Fibroblast of lung (primary cell): Measurements from ENCODE around the gene PDS5B. TPM values are rescaled to one million over a fixed set of nuclear protein-coding genes. Genes with fewer than 3 reads are reported as not detected.

Experiments used
- DNase-seq, 2 donors: peaks; one replicate each; pipeline versions ENCODE4 v3.0.0 to v3.0.0-alpha.2; 2010; ENCODE audit warnings: low read depth in 2 of 2
- H2AFZ ChIP-seq: 2 replicates; pipeline ENCODE4 v1.5.1; 2012; ENCODE audit warnings: low read length, control low read depth, inconsistent platforms
- H3K27ac ChIP-seq: 2 replicates; pipeline ENCODE4 v1.5.1; 2011; ENCODE audit warnings: low read length, control low read depth; ENCODE audit not compliant: insufficient read depth
- H3K27me3 ChIP-seq: 2 replicates; pipeline ENCODE4 v1.5.1; 2011; ENCODE audit warnings: mild to moderate bottlenecking, low read length; ENCODE audit not compliant: control insufficient read depth, insufficient read depth
- H3K36me3 ChIP-seq: 2 replicates; pipeline ENCODE4 v1.5.1; 2011; ENCODE audit warnings: low read length; ENCODE audit not compliant: control insufficient read depth, insufficient read depth
- H3K4me1 ChIP-seq: 2 replicates; pipeline ENCODE4 v1.5.1; 2011; ENCODE audit warnings: low read length; ENCODE audit not compliant: control insufficient read depth, insufficient read depth; ENCODE audit errors: extremely low read depth
- H3K4me2 ChIP-seq: 2 replicates; pipeline ENCODE4 v1.5.1; 2011; ENCODE audit warnings: low read length, control low read depth; ENCODE audit not compliant: insufficient read depth; ENCODE audit errors: extremely low read depth
- H3K4me3 ChIP-seq, 4 experiments: fragments of 200-600 bp in 1 of 4; sonication (generic) in 1 of 4; replicated peaks in 1 of 4; 2 replicates each; pipeline ENCODE4 v1.5.1; 2011 to 2016; ENCODE audit warnings: low read length in 4 of 4, low read depth in 3 of 4, mild to moderate bottlenecking in 3 of 4, control low read depth in 2 of 4, inconsistent platforms in 1 of 4, mixed read lengths in 1 of 4; ENCODE audit not compliant: insufficient read depth in 1 of 4; ENCODE audit errors: control extremely low read depth in 1 of 4
- H3K79me2 ChIP-seq: 2 replicates; pipeline ENCODE4 v1.5.1; 2012; ENCODE audit warnings: mild to moderate bottlenecking, low read length, inconsistent platforms; ENCODE audit not compliant: control insufficient read depth, insufficient read depth
- H3K9ac ChIP-seq: 2 replicates; pipeline ENCODE4 v1.5.1; 2011; ENCODE audit warnings: mild to moderate bottlenecking, low read length, control low read depth; ENCODE audit not compliant: insufficient read depth
- H3K9me3 ChIP-seq: 2 replicates; pipeline ENCODE4 v1.5.1; 2012; ENCODE audit warnings: low read depth, low read length; ENCODE audit not compliant: control insufficient read depth, insufficient read depth
- H4K20me1 ChIP-seq: 2 replicates; pipeline ENCODE4 v1.5.1; 2011; ENCODE audit warnings: low read length; ENCODE audit not compliant: control insufficient read depth, insufficient read depth; ENCODE audit errors: extremely low read depth
- CTCF ChIP-seq, 2 donors: IDR thresholded peaks in 1 of 2; conservative IDR thresholded peaks in 1 of 2; 1 replicate in 1 of 2; 2 replicates in 1 of 2; pipeline ENCODE4 v1.5.1; 2011 to 2012; ENCODE audit warnings: low read length in 2 of 2, control low read depth in 1 of 2, inconsistent platforms in 1 of 2, low read depth in 1 of 2, mild to moderate bottlenecking in 1 of 2
- EZH2 ChIP-seq: IDR thresholded peaks from 2 replicates; pipeline ENCODE4 v1.5.1; 2012; ENCODE audit warnings: low read length, control low read depth, mild to moderate bottlenecking; ENCODE audit errors: missing control alignments
- polyA plus RNA-seq, 2 donors: library from polyadenylated mRNA; depleted of rRNA in 1 of 2; stranded (reverse) in 1 of 2; unstranded in 1 of 2; fragments of >200 nt; gene quantifications; 2 replicates each; pipeline ENCODE4 v1.2.1, GENCODE V29; 2011 to 2012; ENCODE audit warnings: missing spikeins in 1 of 2
- total RNA-seq: library from RNA; depleted of rRNA; stranded (reverse); fragments of >200 nt; gene quantifications from 2 replicates; pipeline ENCODE4 v1.2.1, GENCODE V29; 2014

Gene PDS5B
- total and polyA plus RNA-seq, 2 donors (not counting 1 experiment from before 2014, with no cell fraction given): 18.6 to 25.6 TPM

- DNase-seq: no peak
- Histone ChIP-seq H3K9ac (no peak overlapping the region), H3K79me2 (no peaks in the 10 kb centered on the region), H3K27me3 (no peaks in the 10 kb centered on the region), H2AFZ (no peak overlapping the region), H4K20me1 (no peaks in the 10 kb centered on the region), H3K4me1 (no peaks in the 10 kb centered on the region), H3K27ac (no peak overlapping the region), H3K4me2 (no peak overlapping the region), H3K9me3 (no peaks in the 10 kb centered on the region), H3K36me3 (no peaks in the 10 kb centered on the region), H3K4me3 (no peak overlapping the region)
- TF ChIP-seq EZH2 (no peak), CTCF (conservative IDR thresholded peaks at IDR 0.05 in 1 of 2, IDR thresholded peaks at IDR 0.05 in 1 of 2; ENCODE audit: low read depth in 1 of 2, low read length in 2 of 2) (no peak)
Observed at GRCh38 chr13:32577032-32577431, 9.2 kb upstream of the PDS5B start.

- Histone ChIP-seq H2AFZ (no peak overlapping the region), H3K36me3 (no peaks in the 10 kb centered on the region), H3K4me2 (no peak overlapping the region), H3K27ac (no peak overlapping the region), H3K4me1 (peaks cover 5% of the 10 kb centered on the region), H3K79me2 (no peaks in the 10 kb centered on the region), H3K9ac (no peak overlapping the region), H4K20me1 (no peaks in the 10 kb centered on the region), H3K4me3 (no peak overlapping the region), H3K27me3 (no peaks in the 10 kb centered on the region), H3K9me3 (no peaks in the 10 kb centered on the region)
- DNase-seq: peak; percentile 11 to 64
- TF ChIP-seq CTCF (conservative IDR thresholded peaks at IDR 0.05 in 1 of 2, IDR thresholded peaks at IDR 0.05 in 1 of 2; ENCODE audit: low read depth in 1 of 2, low read length in 2 of 2): peak; percentile 20 to 51
- TF ChIP-seq EZH2: no peak
Observed at GRCh38 chr13:32581177-32581786, 5.0 kb upstream of the PDS5B start.

GRCh38 chr13:32582281-32582680 lies 4.0 kb upstream of the PDS5B start:
- H3K27me3 ChIP-seq: no peaks in the 10 kb centered on the region

More at GRCh38 chr13:32582281-32582680, 4.0 kb upstream of the PDS5B start:
- H3K9me3 ChIP-seq: no peaks in the 10 kb centered on the region
- DNase-seq: no peak
- peaks cover 5% of the 10 kb centered on the region for H3K4me1 ChIP-seq
- H3K9ac ChIP-seq: no peak overlapping the region
- H3K79me2 ChIP-seq: peaks cover 2% of the 10 kb centered on the region
- TF ChIP-seq CTCF (conservative IDR thresholded peaks at IDR 0.05 in 1 of 2, IDR thresholded peaks at IDR 0.05 in 1 of 2; ENCODE audit: low read depth in 1 of 2, low read length in 2 of 2): no peak
- no peak for TF ChIP-seq EZH2
- no peak overlapping the region for H3K4me3 ChIP-seq
- no peaks in the 10 kb centered on the region for H4K20me1 ChIP-seq
- no peak overlapping the region for H2AFZ ChIP-seq
- H3K4me2 ChIP-seq: no peak overlapping the region
- H3K36me3 ChIP-seq: no peaks in the 10 kb centered on the region
- no peak overlapping the region for H3K27ac ChIP-seq
